GM10847 (cell line): ENCODE results near the gene AFAP1L2.

Source experiments
- POLR2A ChIP-seq: IDR thresholded peaks from 2 replicates; pipeline ENCODE4 v1.6.1; 2011; ENCODE audit not compliant: insufficient read length; ENCODE audit errors: extremely low read depth

AFAP1L2 gene

DNA sequence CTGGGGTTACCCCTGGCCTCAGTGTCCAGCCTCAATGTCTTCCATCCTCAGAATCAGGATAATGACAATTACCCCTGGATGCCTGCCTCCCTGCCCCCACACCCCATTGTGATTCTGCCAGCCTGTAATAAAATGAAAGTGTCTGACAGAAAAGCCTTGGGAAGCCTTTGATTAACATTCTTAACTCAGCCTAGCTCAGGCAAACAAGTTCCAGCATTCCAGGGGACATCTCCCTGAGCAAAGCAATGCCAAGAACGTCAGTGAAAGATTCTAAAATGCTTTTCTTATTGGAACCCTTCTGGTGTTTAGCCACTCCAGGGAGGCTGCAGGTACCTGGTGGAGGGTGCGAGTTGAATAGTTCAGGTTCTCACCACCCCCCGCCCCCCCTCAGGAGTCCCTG, 18.7 kb downstream of the AFAP1L2 start:
- no peak for TF ChIP-seq POLR2A

- no peak for TF ChIP-seq POLR2A
Measured at GRCh38 chr10:114384601-114385000, 19.7 kb downstream of the AFAP1L2 start.

GRCh38 chr10:114384181-114384580, 20.1 kb downstream of the AFAP1L2 start:
- TF ChIP-seq POLR2A = no peak

DNA sequence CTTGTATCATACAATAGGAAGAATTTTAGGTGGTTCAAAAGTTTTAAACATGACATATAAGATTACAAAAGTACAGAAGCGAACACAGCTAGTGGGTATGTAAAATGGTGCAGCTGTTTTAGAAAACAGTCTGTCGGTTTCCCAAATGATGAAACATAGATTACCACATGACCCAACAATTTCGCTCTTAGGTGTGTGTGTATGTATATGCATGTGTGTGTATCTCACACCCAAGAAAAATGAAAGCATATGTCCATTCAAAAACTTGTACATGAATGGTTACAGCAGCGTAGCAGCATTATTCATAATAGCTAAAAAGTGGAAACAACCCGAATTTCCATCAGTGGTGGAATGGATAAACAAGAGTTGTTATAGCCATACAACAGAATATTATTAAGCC, 23.5 kb downstream of the AFAP1L2 start:
- no peak for TF ChIP-seq POLR2A

- TF ChIP-seq POLR2A = no peak
Measured at GRCh38 chr10:114380060-114380459, 24.2 kb downstream of the AFAP1L2 start.

GRCh38 chr10:114379631-114380041, 24.7 kb downstream of the AFAP1L2 start:
- no peak for TF ChIP-seq POLR2A

- TF ChIP-seq POLR2A = no peak
Measured at GRCh38 chr10:114376523-114376922, 27.8 kb downstream of the AFAP1L2 start.

- TF ChIP-seq POLR2A = no peak
Measured at GRCh38 chr10:114375047-114375446, 29.3 kb downstream of the AFAP1L2 start.

GRCh38 chr10:114374053-114374791, 30.1 kb downstream of the AFAP1L2 start:
- TF ChIP-seq POLR2A = no peak

GRCh38 chr10:114373631-114374030, 30.7 kb downstream of the AFAP1L2 start:
- TF ChIP-seq POLR2A = no peak

DNA sequence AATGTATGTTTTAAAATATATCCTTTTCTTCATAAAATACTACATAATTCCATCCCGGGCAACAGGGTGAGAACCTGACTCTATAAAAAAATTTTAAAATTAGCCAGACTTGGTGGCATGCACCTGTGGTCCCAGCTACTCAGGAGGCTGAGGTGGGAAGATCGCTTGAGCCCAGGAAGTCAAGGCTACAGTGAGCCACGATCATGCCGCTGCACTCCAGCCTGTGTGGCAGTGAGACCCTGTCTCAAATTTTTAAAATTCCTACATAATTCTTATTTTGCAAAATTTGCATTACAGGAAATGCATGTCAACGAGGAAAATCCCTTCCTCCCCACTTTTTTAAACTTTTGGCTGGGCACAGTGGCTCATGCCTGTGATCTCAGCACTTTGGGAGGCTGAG, 31.3 kb downstream of the AFAP1L2 start:
- TF ChIP-seq POLR2A = no peak

DNA sequence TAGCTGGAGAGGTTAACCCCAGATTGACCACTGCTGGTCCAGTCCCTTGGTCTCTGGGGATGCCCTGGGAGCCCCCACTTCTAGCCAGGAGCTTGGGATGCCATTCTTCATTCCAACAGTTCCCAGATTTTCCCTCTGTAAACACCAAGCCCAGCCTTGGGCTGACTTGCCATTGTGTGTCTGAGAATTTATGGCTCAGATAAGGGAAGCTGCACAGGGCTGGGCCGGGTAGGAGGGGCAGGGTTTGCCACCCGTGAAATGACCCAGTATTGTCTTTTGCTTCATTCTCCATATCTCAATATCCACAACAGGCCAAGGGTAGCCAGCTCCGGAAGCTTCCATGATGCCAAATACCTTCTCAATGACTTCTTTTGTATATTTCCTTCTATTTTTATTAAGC, 32.1 kb downstream of the AFAP1L2 start:
- TF ChIP-seq POLR2A = no peak

GRCh38 chr10:114370966-114371365, 33.3 kb downstream of the AFAP1L2 start:
- no peak for TF ChIP-seq POLR2A

GRCh38 chr10:114370199-114370598, 34.1 kb downstream of the AFAP1L2 start:
- no peak for TF ChIP-seq POLR2A

DNA sequence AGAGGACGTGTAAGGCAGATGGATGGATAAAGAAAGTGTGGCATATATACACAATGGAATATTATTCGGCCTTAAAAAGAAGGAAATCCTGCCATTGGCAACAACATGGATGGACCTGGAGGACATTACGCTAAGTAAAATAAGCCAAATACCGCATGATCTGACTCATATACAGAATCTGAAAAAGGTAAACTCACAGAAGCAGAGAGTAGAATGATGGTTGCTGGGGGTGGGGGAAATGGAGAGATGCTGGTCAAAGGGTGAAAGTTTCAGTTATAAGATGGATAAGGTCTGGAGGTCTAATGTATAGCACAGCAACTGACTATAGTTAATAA, 36.3 kb downstream of the AFAP1L2 start:
- TF ChIP-seq POLR2A = no peak

DNA sequence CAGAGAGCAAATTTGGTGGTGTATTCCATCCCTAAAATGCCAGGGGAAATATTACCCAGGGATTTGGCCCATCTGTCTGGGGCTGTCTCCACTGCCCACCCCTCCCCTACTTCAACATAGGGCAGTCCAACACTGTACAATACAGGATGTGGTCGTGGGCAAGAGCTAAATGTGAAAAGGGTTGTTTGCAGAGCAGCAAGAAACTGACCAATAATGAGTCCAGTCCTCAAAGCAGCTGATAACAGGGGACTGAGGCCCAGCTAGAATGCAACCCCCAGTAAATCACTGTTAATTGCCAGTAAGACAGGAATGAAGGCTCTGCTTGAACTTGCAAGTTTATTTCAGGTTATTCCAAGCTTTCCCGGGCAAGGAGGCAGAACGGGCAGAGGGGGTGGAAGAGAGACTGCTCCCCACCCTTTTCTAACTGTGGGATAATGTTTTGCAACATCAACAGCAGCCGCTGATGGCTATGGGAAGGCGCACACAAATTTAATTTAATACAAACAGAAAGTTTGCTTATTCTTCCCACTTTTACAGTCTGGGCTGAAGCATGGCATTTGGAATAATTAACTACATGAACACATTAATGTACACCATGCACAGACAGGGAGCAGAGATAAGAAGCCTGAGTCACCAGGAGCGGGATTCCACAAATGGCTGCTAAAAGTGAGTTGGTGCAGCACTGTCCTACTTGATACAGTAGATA, 36.8 kb downstream of the AFAP1L2 start:
- TF ChIP-seq POLR2A = no peak

DNA sequence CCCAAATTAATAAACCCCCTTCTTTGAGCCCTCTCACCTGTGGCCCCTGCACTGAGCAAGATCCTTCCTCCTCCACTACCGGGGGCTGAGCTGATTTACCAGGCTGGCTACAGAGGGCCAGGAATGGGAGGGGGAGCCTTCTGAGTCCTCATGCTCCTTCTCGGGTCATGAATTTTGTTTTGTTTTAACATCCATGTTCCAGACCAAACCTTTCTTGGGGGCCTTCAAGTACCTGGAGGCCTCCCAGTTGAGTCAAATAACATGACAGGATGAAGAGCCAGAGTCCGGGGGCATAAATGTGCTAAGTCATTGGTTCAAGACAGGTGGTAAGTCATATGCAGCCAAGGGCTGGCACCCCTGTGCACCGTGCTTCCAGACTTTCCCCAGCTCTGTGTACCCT, 39.6 kb downstream of the AFAP1L2 start:
- no peak for TF ChIP-seq POLR2A
